NB4 (cell line): ENCODE measurements around the gene AUTS2.

Experiments used
- TF ChIP-seq, protein P1 (sequence below): IDR thresholded peaks from one replicate; pipeline ENCODE4 v1.5.1; 2012; ENCODE audit warnings: low read depth, low read length
- TF ChIP-seq, protein P2 (sequence below): IDR thresholded peaks from 2 replicates; pipeline ENCODE4 v1.6.1; 2011; ENCODE audit warnings: low read depth, low read length

DNA sequence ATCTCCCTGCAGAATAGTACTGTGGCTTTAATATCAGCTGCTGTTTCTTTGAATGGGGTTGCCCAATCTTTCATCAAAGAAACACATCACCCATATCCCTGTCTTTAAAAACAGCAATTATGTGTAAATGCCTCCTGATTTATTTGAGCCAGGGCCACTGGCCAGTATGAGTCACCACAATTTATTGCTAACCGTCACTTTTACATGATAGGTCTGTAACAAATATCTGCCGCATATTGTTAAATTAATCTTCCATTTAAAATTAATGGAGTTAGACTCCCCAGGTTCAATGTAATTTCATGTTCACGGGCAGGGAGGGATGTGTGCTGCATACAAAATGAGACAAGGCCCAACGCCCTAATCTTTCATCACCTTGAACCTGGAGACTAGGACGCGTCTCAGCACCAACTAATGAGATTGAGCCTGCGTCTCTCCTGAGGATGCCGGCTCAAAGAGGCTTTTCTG, 673.4 kb downstream of the AUTS2 start:
- TF ChIP-seq, protein P1, sequence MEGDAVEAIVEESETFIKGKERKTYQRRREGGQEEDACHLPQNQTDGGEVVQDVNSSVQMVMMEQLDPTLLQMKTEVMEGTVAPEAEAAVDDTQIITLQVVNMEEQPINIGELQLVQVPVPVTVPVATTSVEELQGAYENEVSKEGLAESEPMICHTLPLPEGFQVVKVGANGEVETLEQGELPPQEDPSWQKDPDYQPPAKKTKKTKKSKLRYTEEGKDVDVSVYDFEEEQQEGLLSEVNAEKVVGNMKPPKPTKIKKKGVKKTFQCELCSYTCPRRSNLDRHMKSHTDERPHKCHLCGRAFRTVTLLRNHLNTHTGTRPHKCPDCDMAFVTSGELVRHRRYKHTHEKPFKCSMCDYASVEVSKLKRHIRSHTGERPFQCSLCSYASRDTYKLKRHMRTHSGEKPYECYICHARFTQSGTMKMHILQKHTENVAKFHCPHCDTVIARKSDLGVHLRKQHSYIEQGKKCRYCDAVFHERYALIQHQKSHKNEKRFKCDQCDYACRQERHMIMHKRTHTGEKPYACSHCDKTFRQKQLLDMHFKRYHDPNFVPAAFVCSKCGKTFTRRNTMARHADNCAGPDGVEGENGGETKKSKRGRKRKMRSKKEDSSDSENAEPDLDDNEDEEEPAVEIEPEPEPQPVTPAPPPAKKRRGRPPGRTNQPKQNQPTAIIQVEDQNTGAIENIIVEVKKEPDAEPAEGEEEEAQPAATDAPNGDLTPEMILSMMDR: no peak
- TF ChIP-seq, protein P2, sequence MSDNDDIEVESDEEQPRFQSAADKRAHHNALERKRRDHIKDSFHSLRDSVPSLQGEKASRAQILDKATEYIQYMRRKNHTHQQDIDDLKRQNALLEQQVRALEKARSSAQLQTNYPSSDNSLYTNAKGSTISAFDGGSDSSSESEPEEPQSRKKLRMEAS: no peak
